ENCODE measurements around the gene TRIM37. TPM values are rescaled to one million over a fixed set of nuclear protein-coding genes. Genes with fewer than 3 reads are reported as not detected.

Gene TRIM37
- total RNA-seq, 1 donor from 2014 or later: 22.9 TPM

DNA sequence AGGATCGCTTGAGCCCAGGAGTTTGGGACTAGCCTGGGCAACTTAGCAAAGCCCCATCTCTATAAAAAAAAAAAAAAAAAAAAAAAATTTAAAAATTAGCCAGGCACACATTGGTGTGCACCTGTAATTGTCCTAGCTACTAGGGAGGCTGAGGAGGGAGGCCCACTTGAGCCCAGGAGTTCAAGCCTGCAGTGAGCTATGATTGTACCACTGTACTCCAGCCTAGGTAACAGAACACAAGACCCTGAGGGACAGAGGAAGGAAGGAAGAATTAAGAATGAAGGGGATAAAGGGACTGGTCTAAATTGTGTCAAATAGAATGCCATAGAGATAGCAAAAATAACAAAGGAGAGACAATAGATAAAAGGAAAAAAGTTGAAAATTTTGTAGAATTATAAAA, 102.8 kb downstream of the TRIM37 start:
- TF ChIP-seq, protein P1, sequence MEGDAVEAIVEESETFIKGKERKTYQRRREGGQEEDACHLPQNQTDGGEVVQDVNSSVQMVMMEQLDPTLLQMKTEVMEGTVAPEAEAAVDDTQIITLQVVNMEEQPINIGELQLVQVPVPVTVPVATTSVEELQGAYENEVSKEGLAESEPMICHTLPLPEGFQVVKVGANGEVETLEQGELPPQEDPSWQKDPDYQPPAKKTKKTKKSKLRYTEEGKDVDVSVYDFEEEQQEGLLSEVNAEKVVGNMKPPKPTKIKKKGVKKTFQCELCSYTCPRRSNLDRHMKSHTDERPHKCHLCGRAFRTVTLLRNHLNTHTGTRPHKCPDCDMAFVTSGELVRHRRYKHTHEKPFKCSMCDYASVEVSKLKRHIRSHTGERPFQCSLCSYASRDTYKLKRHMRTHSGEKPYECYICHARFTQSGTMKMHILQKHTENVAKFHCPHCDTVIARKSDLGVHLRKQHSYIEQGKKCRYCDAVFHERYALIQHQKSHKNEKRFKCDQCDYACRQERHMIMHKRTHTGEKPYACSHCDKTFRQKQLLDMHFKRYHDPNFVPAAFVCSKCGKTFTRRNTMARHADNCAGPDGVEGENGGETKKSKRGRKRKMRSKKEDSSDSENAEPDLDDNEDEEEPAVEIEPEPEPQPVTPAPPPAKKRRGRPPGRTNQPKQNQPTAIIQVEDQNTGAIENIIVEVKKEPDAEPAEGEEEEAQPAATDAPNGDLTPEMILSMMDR (conservative IDR thresholded peaks at IDR 0.05; ENCODE audit: low read depth, low read length): no peak
- H3K4me3 ChIP-seq (ENCODE audit: low read depth, low read length): no peak overlapping the region
- DNase-seq (ENCODE audit: low read depth): no peak

DNA sequence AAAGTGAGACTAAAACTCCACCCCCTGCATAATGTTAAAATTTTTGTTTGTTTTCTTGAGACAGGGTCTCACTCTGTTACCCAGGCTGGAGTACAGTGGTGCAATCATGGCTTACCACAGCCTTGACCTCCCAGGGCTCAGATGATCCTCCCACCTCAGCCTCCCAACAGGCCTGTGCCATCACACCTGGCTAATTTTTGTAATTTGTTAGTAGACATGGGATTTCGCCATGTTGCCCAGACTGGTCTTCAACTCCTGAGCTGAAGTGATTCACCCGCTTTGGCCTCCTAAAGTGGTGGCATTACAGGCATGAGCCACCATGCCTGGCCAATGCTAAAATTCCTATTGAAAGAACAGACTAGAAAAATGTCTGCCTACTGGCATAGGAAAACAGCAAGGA, 103.8 kb downstream of the TRIM37 start:
- DNase-seq (ENCODE audit: low read depth): no peak
- no peak overlapping the region for H3K4me3 ChIP-seq (ENCODE audit: low read depth, low read length)
- TF ChIP-seq, protein P1 (conservative IDR thresholded peaks at IDR 0.05; ENCODE audit: low read depth, low read length): no peak

DNA sequence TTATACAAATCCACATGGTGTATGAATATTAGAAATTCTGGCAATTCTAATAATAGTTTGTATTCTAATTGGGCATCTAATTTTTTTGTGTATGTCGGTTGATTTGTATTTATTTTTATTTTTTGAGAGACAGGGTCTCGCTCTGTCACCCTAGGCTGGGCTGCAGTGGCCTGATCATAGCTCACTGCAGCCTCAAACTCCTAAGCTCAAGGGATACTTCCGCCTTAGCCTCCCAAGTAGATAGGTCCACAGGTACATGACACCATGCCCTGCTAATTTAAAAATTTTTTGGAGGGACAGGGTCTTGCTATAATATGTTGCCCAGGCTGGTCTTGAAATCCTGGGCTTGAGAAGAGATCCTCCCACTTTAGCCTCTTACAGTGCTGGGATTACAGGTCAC, 104.6 kb downstream of the TRIM37 start:
- DNase-seq (ENCODE audit: low read depth): no peak

DNA sequence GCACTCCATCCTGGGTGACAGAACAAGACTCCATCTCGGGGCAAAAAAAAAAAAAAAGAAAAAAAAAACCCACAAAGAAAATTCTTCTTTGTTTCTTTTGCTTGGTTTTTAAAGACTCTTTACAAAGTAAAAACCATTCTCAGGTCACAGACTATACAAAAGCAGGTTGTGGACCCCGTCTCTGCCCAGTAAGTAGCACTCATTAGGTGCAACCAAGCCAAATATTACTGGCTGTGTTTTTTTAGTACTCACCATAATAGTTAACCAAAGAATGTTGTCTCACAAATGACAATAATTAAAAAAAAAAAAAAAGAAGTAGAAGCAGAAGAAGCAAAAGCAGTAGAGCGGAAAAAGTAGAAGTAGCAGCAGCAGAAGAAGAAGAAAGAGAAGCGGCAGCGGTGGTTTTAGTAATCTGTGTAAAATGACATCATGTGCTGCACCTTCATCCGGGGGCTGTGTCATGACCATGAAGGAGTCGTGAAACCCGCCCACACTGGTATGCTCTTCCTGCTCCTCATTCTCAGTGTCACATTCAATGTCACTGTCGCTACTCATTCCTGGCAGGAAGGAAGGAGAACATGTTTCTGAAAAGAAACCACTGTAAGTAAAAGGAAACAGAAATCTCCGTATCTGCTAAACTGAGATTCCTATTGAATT, 105.4 kb downstream of the TRIM37 start:
- peak overlapping the region; percentile 41 for H3K4me3 ChIP-seq (ENCODE audit: low read depth, low read length)
- DNase-seq (ENCODE audit: low read depth): peak; percentile 69
- TF ChIP-seq, protein P1 (conservative IDR thresholded peaks at IDR 0.05; ENCODE audit: low read depth, low read length): no peak

More for the DNA sequence above, 104.6 kb downstream of the TRIM37 start:
- TF ChIP-seq, protein P1 (conservative IDR thresholded peaks at IDR 0.05; ENCODE audit: low read depth, low read length): no peak
- no peak overlapping the region for H3K4me3 ChIP-seq (ENCODE audit: low read depth, low read length)

DNA sequence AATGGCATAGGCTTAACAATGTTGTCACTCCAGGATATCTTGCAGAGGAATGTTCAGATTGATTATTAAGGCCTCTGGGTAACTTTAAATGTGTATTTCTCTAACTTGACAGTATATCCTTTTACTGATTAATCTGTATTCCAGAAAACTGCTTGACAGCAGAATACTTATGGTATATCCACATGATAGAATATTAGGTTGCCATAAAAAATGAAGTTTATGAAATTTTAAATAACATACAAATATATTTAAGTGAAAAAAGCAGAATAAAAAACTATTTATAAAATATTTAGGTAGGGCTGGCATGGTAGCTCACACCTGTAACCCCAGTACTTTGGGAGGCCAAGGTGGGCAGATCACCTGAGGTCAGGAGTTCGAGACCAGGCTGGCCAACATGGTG, 106.7 kb downstream of the TRIM37 start:
- TF ChIP-seq, protein P1 (conservative IDR thresholded peaks at IDR 0.05; ENCODE audit: low read depth, low read length): no peak
- DNase-seq (ENCODE audit: low read depth): no peak
- no peak overlapping the region for H3K4me3 ChIP-seq (ENCODE audit: low read depth, low read length)

DNA sequence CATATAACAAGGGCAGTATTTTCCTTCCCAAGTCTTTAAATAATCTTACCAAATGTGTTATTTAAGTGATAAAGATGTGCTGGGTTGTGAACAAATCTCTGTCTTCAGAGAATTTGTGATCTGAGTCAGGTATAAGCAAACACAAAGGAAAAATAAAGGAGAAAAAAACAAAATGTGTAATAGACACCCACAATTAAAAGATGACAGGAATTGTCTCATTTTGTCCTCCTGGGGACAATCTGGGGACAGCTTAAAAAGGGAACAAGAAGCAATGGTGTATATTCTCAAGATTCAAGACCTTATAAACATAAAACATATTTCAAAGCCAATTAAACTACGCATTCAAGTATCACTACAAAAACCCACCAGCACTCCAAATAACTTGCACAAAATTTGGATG, 107.2 kb downstream of the TRIM37 start:
- no peak overlapping the region for H3K4me3 ChIP-seq (ENCODE audit: low read depth, low read length)
- TF ChIP-seq, protein P1 (conservative IDR thresholded peaks at IDR 0.05; ENCODE audit: low read depth, low read length): no peak

DNA sequence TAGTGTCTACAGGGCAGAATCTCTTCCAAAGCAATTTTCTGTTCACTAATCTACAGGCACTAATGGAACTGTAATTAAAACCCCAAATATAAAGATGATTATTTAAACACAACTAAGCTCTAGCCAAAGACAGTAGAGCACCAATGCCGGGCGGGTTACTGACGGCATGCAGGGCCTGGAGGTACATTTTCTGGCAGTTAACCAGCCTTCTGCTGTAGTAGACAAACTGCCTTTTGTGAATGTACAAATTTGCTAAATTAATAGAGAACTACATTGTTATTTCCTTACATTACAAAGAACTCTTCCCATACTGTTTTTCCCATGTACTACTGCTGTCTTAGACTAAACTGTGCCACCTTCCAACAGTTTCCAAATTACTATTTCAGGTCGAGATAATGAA, 107.8 kb downstream of the TRIM37 start:
- no peak overlapping the region for H3K4me3 ChIP-seq (ENCODE audit: low read depth, low read length)
- TF ChIP-seq, protein P1 (conservative IDR thresholded peaks at IDR 0.05; ENCODE audit: low read depth, low read length): no peak
- no peak for DNase-seq (ENCODE audit: low read depth)

More for the DNA sequence above, 107.2 kb downstream of the TRIM37 start:
- no peak for DNase-seq (ENCODE audit: low read depth)

Measured in epithelial cell of proximal tubule (primary cell).